HepG2 (cell line): ENCODE measurements around the gene ANKLE1. TPM values are rescaled to one million over a fixed set of nuclear protein-coding genes. Genes with fewer than 3 reads are reported as not detected.

Experiments used
- ATAC-seq: fragments of 200-7000 bp; cut with Tn5 transposase; 3 replicates; pipeline ENCODE4 v1.9.1; 2020; ENCODE audit warnings: mild to moderate bottlenecking, moderate library complexity
- BruUV-seq: library from RNA; stranded (reverse); fragments of 400-500 nt; replicated peaks from 2 replicates; lab custom pipeline; 2021; lab: Mats Ljungman, UMichigan
- CTCF ChIA-PET: fragments of 300-600 bp; formaldehyde crosslinking; extraction: SDS; loops from one replicate; lab custom pipeline; 2021; ENCODE audit warnings: low total read pairs, inconsistent platforms, low intra/inter-chr PET ratio; lab: Yijun Ruan, JAX
- POLR2A ChIA-PET: fragments of 350-600 bp; sonication (Branson Sonifier 250); formaldehyde crosslinking; loops from one replicate; lab custom pipeline; 2020; ENCODE audit warnings: antibody characterized with exemption, inconsistent platforms; lab: Yijun Ruan, JAX
- DNase-seq: peaks from one replicate; pipeline ENCODE4 v3.0.0-alpha.2; 2015; ENCODE audit warnings: low spot score
- FAIRE-seq: peaks from 3 replicates; lab custom pipeline; 2011; peaks lifted over from hg19 to GRCh38; lab: Jason Lieb, UNC
- H2AFZ ChIP-seq: one replicate; pipeline ENCODE4 v1.6.1; 2011; ENCODE audit warnings: low read length, inconsistent platforms
- H3K27ac ChIP-seq: fragments of 300-600 bp; 3 replicates; pipeline ENCODE4 v1.8.0; 2011; ENCODE audit warnings: mixed run types, mild to moderate bottlenecking, mixed read lengths, low read length, inconsistent platforms; ENCODE audit not compliant: insufficient read depth; ENCODE audit errors: extremely low read length
- H3K27me3 ChIP-seq, 2 experiments: fragments of 200-600 bp in 1 of 2; 2 replicates in 1 of 2; 3 replicates in 1 of 2; pipeline versions ENCODE4 v1.6.0 to v1.8.0; 2011; ENCODE audit warnings: low read length in 2 of 2, mild to moderate bottlenecking in 2 of 2, moderate library complexity in 2 of 2, inconsistent platforms in 1 of 2; ENCODE audit not compliant: insufficient read depth in 2 of 2, control insufficient read depth in 1 of 2
- H3K36me3 ChIP-seq, 2 experiments: fragments of 200-600 bp in 1 of 2; replicated peaks in 1 of 2; 2 replicates in 1 of 2; 3 replicates in 1 of 2; pipeline versions ENCODE4 v1.5.1 to v1.8.0; 2011; ENCODE audit warnings: low read length in 2 of 2, inconsistent platforms in 1 of 2; ENCODE audit not compliant: insufficient read depth in 2 of 2, control insufficient read depth in 1 of 2
- H3K4me1 ChIP-seq: 2 replicates; pipeline ENCODE4 v1.5.1; 2012; ENCODE audit warnings: low read length, inconsistent platforms; ENCODE audit not compliant: insufficient read depth
- H3K4me2 ChIP-seq: 2 replicates; pipeline ENCODE4 v1.6.0; 2011; ENCODE audit warnings: low read depth, low read length, inconsistent platforms
- H3K4me3 ChIP-seq, 3 experiments: fragments of 200-600 bp in 1 of 3; sonication (generic), shearing (Covaris generic) in 1 of 3; replicated peaks in 1 of 3; 2 replicates each; pipeline ENCODE4 v1.5.1; 2011 to 2016; ENCODE audit warnings: low read length in 3 of 3, inconsistent platforms in 2 of 3, low read depth in 2 of 3, mild to moderate bottlenecking in 2 of 3, control low read depth in 1 of 3, mixed read lengths in 1 of 3; ENCODE audit not compliant: insufficient read depth in 1 of 3
- H3K79me2 ChIP-seq: one replicate; pipeline ENCODE4 v1.6.1; 2011; ENCODE audit warnings: low read length, inconsistent platforms; ENCODE audit not compliant: insufficient read depth
- H3K9ac ChIP-seq: 2 replicates; pipeline ENCODE4 v1.6.0; 2011; ENCODE audit warnings: mild to moderate bottlenecking, low read depth, low read length, inconsistent platforms; ENCODE audit not compliant: insufficient read depth
- H3K9me3 ChIP-seq: 2 replicates; pipeline ENCODE4 v1.5.1; 2012; ENCODE audit warnings: mild to moderate bottlenecking, low read length
- H4K20me1 ChIP-seq: 2 replicates; pipeline ENCODE4 v1.6.0; 2011; ENCODE audit warnings: inconsistent platforms, mild to moderate bottlenecking, low read length, moderate library complexity; ENCODE audit not compliant: insufficient read depth
- KMT2B ChIP-seq: IDR thresholded peaks from 2 replicates; pipeline ENCODE4 v1.6.1; 2016; ENCODE audit warnings: missing genetic modification reagents, missing compliant biosample characterization
- ZNF569 ChIP-seq: sonication (generic); formaldehyde crosslinking; IDR thresholded peaks from 2 replicates; pipeline ENCODE4 v1.5.0; 2020; ENCODE audit warnings: mild to moderate bottlenecking, missing genetic modification reagents, moderate library complexity, borderline replicate concordance
- WGBS: methylation state at CpG from one replicate; pipeline ENCODE4 v1.1.6; 2017; ENCODE audit warnings: low lambda C conversion rate; 5-methylcytosine and 5-hydroxymethylcytosine counted together
- in situ Hi-C: cut with HindIII; loops from 2 replicates; pipeline ENCODE4 v1.10.0; 2017; ENCODE audit warnings: low pct_unique_long_range_greater_than_20kb; ENCODE audit not compliant: extremely low pct_ligation_motif_present
- intact Hi-C: fragments of 100-400 bp; cut with micrococcal nuclease; formaldehyde crosslinking; loops from one replicate; pipeline ENCODE4 v1.10.0; 2022; ENCODE audit not compliant: unreplicated experiment
- polyA plus RNA-seq, 8 experiments: library from polyadenylated mRNA; depleted of rRNA in 3 of 8; stranded (reverse) in 7 of 8; unstranded in 1 of 8; fragments of >200 nt; fragmentation: Illumina TruSeq in 4 of 8; extraction: Trizol in 4 of 8; gene quantifications; 2 replicates each; pipeline versions ENCODE4 v1.2.1 to v1.2.3, GENCODE V29; 2011 to 2016; ENCODE audit warnings: low read depth in 4 of 8, missing spikeins in 1 of 8, mixed read lengths in 1 of 8; ENCODE audit not compliant: insufficient read depth in 1 of 8
- total RNA-seq, 5 experiments: library from RNA; depleted of rRNA; stranded (reverse); fragments of >200 nt; fragmentation: Illumina TruSeq; extraction: Trizol; gene quantifications; 2 replicates each; pipeline ENCODE4 v1.2.3, GENCODE V29; 2016; ENCODE audit warnings: low read depth in 1 of 5
- TF ChIP-seq, protein P1 (sequence below): sonication (generic); formaldehyde crosslinking; IDR thresholded peaks from 2 replicates; pipeline ENCODE4 v1.5.1; 2020; ENCODE audit warnings: missing genetic modification reagents, mild to moderate bottlenecking, borderline replicate concordance
- TF ChIP-seq, protein P2 (sequence below): sonication (generic); formaldehyde crosslinking; IDR thresholded peaks from 2 replicates; pipeline ENCODE4 v1.4.0; 2020; ENCODE audit warnings: mild to moderate bottlenecking, missing genetic modification reagents

The ANKLE1 gene
- total and polyA plus RNA-seq, 2 of the 13 experiments (the other 11 are each of a cell fraction or from before 2014, with no cell fraction given) = 0.69 to 1.5 TPM

DNA sequence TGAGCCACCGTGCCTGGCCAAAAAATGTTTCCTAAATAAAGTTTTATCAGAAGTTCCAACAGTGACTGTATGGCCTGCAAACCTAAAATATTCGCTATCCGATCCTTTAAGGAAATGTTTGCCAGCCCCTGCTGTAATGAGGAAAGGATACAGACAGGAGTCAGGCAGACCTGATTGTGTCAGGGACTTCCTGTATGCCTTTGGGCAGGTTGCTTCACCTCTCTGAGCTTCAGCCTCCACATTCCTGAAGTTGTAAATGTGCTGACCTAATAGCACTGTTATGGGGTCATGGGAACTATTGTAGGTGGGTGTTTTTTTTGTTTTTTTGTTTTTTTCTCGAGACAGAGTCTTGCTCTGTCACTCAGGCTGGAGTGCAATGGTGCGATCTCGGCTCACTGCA is 15.3 kb downstream of the ANKLE1 start:
- in situ Hi-C loops = no loop called here
- Histone ChIP-seq H3K4me2 (no peak overlapping the region), H3K4me3 (no peak overlapping the region), H3K27ac (no peak overlapping the region), H3K79me2 (no peaks in the 10 kb centered on the region), H3K4me1 (peaks cover 2% of the 10 kb centered on the region), H3K9me3 (peaks cover 5% of the 10 kb centered on the region), H4K20me1 (no peaks in the 10 kb centered on the region), H3K27me3 (no peaks in the 10 kb centered on the region), H2AFZ (no peak overlapping the region), H3K36me3 (peaks cover 0 to 6% of the 10 kb centered on the region in 2 experiments; a peak in 1 of 5 replicates), H3K9ac (no peak overlapping the region)
- FAIRE-seq = no peak
- no peak for DNase-seq
- WGBS = 95% methylated on average over 6 of the region's 6 CpGs
- no TSS peak for BruUV-seq
- ChIA-PET POLR2A (no interaction called here), CTCF (no interaction called here)
- ATAC-seq = no peak
- TF ChIP-seq KMT2B (no peak), ZNF569 (CRISPR knock-in tag) (no peak)
- TF ChIP-seq, protein P1, sequence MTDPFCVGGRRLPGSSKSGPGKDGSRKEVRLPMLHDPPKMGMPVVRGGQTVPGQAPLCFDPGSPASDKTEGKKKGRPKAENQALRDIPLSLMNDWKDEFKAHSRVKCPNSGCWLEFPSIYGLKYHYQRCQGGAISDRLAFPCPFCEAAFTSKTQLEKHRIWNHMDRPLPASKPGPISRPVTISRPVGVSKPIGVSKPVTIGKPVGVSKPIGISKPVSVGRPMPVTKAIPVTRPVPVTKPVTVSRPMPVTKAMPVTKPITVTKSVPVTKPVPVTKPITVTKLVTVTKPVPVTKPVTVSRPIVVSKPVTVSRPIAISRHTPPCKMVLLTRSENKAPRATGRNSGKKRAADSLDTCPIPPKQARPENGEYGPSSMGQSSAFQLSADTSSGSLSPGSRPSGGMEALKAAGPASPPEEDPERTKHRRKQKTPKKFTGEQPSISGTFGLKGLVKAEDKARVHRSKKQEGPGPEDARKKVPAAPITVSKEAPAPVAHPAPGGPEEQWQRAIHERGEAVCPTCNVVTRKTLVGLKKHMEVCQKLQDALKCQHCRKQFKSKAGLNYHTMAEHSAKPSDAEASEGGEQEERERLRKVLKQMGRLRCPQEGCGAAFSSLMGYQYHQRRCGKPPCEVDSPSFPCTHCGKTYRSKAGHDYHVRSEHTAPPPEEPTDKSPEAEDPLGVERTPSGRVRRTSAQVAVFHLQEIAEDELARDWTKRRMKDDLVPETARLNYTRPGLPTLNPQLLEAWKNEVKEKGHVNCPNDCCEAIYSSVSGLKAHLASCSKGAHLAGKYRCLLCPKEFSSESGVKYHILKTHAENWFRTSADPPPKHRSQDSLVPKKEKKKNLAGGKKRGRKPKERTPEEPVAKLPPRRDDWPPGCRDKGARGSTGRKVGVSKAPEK (CRISPR knock-in tag) = no peak
- TF ChIP-seq, protein P2, sequence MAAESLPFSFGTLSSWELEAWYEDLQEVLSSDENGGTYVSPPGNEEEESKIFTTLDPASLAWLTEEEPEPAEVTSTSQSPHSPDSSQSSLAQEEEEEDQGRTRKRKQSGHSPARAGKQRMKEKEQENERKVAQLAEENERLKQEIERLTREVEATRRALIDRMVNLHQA = no peak
- TF ChIP-seq, all 625 proteins: peak for 0
- intact Hi-C loops = no loop called here
